Adrenal gland (tissue), 12 donors: ENCODE results near the gene PSMB11. TPM values are rescaled to one million over a fixed set of nuclear protein-coding genes. Genes with fewer than 3 reads are reported as not detected.

Experiments
- DNase-seq, 7 donors: peaks; one replicate each; pipeline ENCODE4 v3.0.0-alpha.2; 2019 to 2020
- H3K27ac ChIP-seq, 5 donors: fragments of 200-600 bp; sonication (generic) in 4 of 5; 1 replicate in 3 of 5; 2 replicates in 2 of 5; pipeline versions ENCODE4 v1.5.1 to v1.8.0; 2016 to 2020; ENCODE audit warnings: mild to moderate bottlenecking in 1 of 5
- H3K27me3 ChIP-seq: fragments of 200-600 bp; 2 replicates; pipeline ENCODE4 v1.8.0; 2021
- H3K36me3 ChIP-seq, 2 donors: fragments of 200-600 bp; replicated peaks in 1 of 2; 1 replicate in 1 of 2; 2 replicates in 1 of 2; pipeline versions ENCODE4 v1.5.1 to v1.8.0; 2018 to 2022
- H3K4me1 ChIP-seq, 2 donors: fragments of 200-600 bp; replicated peaks in 1 of 2; 1 replicate in 1 of 2; 2 replicates in 1 of 2; pipeline versions ENCODE4 v1.5.1 to v1.8.0; 2018 to 2021
- H3K4me3 ChIP-seq, 4 donors: fragments of 200-600 bp; sonication (generic) in 3 of 4; one replicate each; pipeline ENCODE4 v1.5.1; 2016 to 2018
- H3K9me3 ChIP-seq, 3 donors: fragments of 200-600 bp; sonication (generic) in 1 of 3; replicated peaks in 1 of 3; 1 replicate in 2 of 3; 2 replicates in 1 of 3; pipeline versions ENCODE4 v1.5.1 to v1.8.0; 2016 to 2021
- POLR2A ChIP-seq, 2 donors: fragments of 450-650 bp; IDR thresholded peaks; one replicate each; pipeline ENCODE4 v1.6.1; 2017; ENCODE audit warnings: antibody characterized with exemption in 2 of 2, mild to moderate bottlenecking in 2 of 2, moderate library complexity in 1 of 2
- WGBS, 4 donors: extraction: QIAGEN DNeasy Blood & Tissue Kit in 2 of 4; methylation state at CpG; one replicate each; pipeline versions ENCODE4 v1.1.5 to v1.1.7; 2013 to 2017; 5-methylcytosine and 5-hydroxymethylcytosine counted together
- intact Hi-C, 2 donors: fragments of 100-400 bp; cut with DNase I; formaldehyde crosslinking; loops; one replicate each; pipeline versions ENCODE4 v1.14.1 to v1.15.0; 2022 to 2023
- polyA plus RNA-seq, 3 donors: library from polyadenylated mRNA; stranded (reverse); fragments of 200-250 nt in 2 of 3; fragments of 350-450 nt in 1 of 3; fragmentation: Illumina TruSeq in 1 of 3; extraction: RNeasy Lipid Tissue Mini Kit (QIAGEN cat#74804) in 1 of 3; gene quantifications; one replicate each; pipeline ENCODE4 v1.2.3, GENCODE V29; 2013 to 2014
- total RNA-seq, 9 donors: library from RNA; depleted of rRNA in 4 of 9; stranded (reverse); fragments of >200 nt in 4 of 9; fragments of 120-200 nt in 1 of 9; fragmentation: NEBNext Ultra II Directional in 1 of 9; extraction: Animal tissue kit (Norgen Biotek cat#: 25700) in 1 of 9; gene quantifications; one replicate each; pipeline versions ENCODE4 v1.1.0 to v1.2.4, GENCODE V29; 2013 to 2023
- TF ChIP-seq, protein P1 (sequence below), 6 experiments: fragments of 450-650 bp in 4 of 6; fragments of 200-600 bp in 2 of 6; sonication (generic) in 1 of 6; IDR thresholded peaks; 1 replicate in 5 of 6; 2 replicates in 1 of 6; pipeline versions ENCODE4 v1.5.1 to v1.8.0; 2016 to 2021; ENCODE audit warnings: antibody characterized with exemption in 6 of 6, mild to moderate bottlenecking in 2 of 6, moderate library complexity in 1 of 6
- donor health status: healthy with polysubstance abuse.
- donor health status: Bipolar disorder and iron deficiency.
- donor health status: DM: yes; HTN: yes; CAD: no.
- donor health status: DM: no; HTN: no; CAD: no.
- donor health status: DM: no; HTN: no; CAD: no.
- donor health status: DM: yes; HTN: yes; CAD: no.

PSMB11 gene
- total and polyA plus RNA-seq, 12 donors: 0.17 TPM; not detected in 11

DNA sequence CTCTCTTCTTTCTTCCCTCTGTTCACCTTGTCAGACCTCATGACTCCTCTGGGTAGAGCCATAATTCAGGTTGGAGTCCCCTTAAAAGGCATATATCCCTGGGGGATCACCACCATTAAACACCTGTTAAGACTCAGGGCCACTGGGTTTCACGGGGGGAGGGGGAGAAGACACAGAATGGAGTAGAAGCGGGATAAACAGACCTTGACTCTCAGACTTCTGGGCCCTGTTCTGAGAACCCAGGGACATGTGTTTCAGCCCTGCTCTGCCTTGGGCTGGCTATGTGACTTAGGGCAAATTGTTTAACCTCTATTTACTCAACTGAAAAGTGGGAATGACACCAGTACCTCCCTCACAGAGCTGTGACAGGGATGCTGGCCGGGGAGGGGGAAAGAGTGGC is 10.7 kb downstream of the PSMB11 start:
- Histone ChIP-seq H3K4me1 (peaks cover 8 to 14% of the 10 kb centered on the region in 2 donors), H3K27me3 (no peaks in the 10 kb centered on the region), H3K27ac (no peak overlapping the region), H3K4me3 (no peak overlapping the region), H3K9me3 (no peaks in the 10 kb centered on the region), H3K36me3 (no peaks in the 10 kb centered on the region)
- no peak for DNase-seq
- 70 to 89% (median 80%) methylated on average over 2 to 3 of the region's 3 CpGs for WGBS, 4 donors
- TF ChIP-seq, protein P1, sequence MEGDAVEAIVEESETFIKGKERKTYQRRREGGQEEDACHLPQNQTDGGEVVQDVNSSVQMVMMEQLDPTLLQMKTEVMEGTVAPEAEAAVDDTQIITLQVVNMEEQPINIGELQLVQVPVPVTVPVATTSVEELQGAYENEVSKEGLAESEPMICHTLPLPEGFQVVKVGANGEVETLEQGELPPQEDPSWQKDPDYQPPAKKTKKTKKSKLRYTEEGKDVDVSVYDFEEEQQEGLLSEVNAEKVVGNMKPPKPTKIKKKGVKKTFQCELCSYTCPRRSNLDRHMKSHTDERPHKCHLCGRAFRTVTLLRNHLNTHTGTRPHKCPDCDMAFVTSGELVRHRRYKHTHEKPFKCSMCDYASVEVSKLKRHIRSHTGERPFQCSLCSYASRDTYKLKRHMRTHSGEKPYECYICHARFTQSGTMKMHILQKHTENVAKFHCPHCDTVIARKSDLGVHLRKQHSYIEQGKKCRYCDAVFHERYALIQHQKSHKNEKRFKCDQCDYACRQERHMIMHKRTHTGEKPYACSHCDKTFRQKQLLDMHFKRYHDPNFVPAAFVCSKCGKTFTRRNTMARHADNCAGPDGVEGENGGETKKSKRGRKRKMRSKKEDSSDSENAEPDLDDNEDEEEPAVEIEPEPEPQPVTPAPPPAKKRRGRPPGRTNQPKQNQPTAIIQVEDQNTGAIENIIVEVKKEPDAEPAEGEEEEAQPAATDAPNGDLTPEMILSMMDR (IDR thresholded peaks at IDR 0.05): no peak
- TF ChIP-seq POLR2A (IDR thresholded peaks at IDR 0.05): no peak
- intact Hi-C loops: no loop called here

DNA sequence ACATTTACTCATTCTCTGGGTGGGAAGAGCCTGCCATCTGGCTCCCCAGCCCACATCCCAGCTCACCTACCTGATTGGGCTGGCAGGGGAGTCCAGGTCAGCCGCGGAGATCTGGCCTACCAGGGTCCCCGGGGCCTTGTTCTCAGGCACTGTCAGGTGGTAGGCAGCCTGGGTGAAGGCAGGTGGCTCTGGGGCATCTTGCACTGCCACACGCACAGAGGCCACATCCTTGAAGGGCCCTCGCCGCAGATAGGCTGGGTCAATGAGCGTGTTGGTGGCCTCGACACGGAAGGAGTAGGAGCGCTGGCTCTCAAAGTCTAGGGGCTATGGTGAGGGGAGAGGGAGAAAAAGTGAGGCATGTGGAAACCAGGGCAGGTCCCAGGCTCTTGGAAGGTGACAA is 11.4 kb downstream of the PSMB11 start:
- no peak overlapping the region for H3K4me3 ChIP-seq
- intact Hi-C loops: no loop called here
- H3K4me1 ChIP-seq: peaks cover 8 to 14% of the 10 kb centered on the region in 2 donors
- H3K27ac ChIP-seq: no peak overlapping the region
- H3K27me3 ChIP-seq: no peaks in the 10 kb centered on the region
- no peak for DNase-seq
- 93 to 96% (median 95%) methylated on average over 4 to 10 of the region's 10 CpGs for WGBS, 4 donors
- no peaks in the 10 kb centered on the region for H3K9me3 ChIP-seq
- no peaks in the 10 kb centered on the region for H3K36me3 ChIP-seq
- TF ChIP-seq, protein P1 (IDR thresholded peaks at IDR 0.05): no peak

DNA sequence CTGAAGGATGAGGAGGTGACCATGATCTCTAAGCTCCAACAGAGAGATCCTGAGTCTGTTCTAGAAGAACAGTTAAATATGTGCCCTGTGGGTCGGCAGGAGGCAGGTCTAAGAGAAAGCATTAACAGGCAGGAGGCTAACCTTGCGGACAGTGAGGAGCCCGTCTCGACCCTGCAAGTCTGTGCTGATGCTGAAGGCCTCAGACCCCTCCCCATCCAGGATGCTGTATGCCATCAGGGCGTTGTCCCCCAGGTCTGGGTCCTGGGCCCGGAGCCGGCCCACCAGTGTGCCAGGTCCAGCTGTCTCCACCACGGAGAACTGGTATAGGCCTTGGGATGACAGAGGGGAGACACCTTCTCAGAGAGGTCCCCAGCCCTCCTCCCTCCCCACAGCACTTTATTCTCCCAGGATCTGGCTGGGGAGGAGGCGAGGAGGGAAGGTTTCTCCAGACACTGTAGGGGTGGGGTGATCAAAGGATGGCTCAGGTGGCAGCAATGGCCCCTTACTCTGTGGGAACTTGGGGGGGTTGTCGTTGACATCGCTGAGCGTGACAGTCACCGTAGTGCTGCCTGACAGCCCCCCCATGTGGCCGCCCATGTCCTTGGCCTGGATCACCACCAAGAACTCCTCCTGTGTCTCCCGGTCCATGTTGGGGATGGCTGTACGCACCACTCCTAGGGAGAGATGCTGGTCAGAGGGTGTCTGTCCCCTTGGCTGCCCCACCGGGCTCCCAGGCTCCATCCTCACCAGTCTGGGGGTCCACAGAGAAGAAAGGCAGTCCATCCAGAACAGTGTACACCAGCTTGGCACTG is 12.2 kb downstream of the PSMB11 start:
- Histone ChIP-seq H3K36me3 (peaks cover 0 to 7% of the 10 kb centered on the region in 2 donors), H3K27ac (no peak overlapping the region), H3K27me3 (no peaks in the 10 kb centered on the region), H3K9me3 (no peaks in the 10 kb centered on the region), H3K4me1 (peaks cover 8 to 14% of the 10 kb centered on the region in 2 donors), H3K4me3 (no peak overlapping the region)
- intact Hi-C loops: no loop called here
- 83 to 100% (median 87%) methylated on average over 9 to 17 of the region's 17 CpGs for WGBS, 4 donors
- DNase-seq: no peak
- no peak for TF ChIP-seq POLR2A (IDR thresholded peaks at IDR 0.05)
- TF ChIP-seq, protein P1 (IDR thresholded peaks at IDR 0.05): peak in 1 of 6 experiments; percentile 12

DNA sequence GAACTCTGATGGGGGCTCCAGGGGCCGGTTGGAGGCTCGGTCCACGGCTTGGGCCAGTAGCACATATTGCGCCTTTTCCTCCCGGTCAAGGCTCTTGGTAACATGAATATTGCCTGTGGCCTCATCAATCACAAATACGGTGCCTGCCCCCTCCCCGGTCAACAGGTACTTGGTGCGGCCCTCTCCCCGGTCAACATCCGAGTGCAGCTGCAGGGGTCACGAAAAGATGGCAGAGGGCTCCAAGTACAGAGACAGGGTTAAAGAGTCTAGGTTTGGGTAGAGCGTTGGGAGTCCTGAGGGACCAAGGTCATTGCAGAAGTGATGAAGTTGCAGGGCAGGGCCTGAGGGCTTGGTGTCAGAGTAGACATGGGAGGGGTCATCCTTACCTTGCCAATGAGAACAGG is 13.1 kb downstream of the PSMB11 start:
- H3K9me3 ChIP-seq: no peaks in the 10 kb centered on the region
- DNase-seq: no peak
- H3K27ac ChIP-seq: no peak overlapping the region
- WGBS, 4 donors: 96 to 99% (median 98%) methylated on average over 12 of the region's 12 CpGs
- no peak overlapping the region for H3K4me3 ChIP-seq
- intact Hi-C loops: loop anchor here (5.0 kb wide), 1 partner anchor 68 kb away; no protein-coding TSS in a partner anchor
- no peak for TF ChIP-seq POLR2A (IDR thresholded peaks at IDR 0.05)
- TF ChIP-seq, protein P1 (IDR thresholded peaks at IDR 0.05): no peak
- H3K36me3 ChIP-seq: peaks cover 0 to 17% of the 10 kb centered on the region in 2 donors
- H3K4me1 ChIP-seq: peaks cover 8 to 14% of the 10 kb centered on the region in 2 donors
- H3K27me3 ChIP-seq: no peaks in the 10 kb centered on the region
